Spleen (tissue), 11 donors: ENCODE data around the gene PDZD8. TPM values are rescaled to one million over a fixed set of nuclear protein-coding genes. Genes with fewer than 3 reads are reported as not detected.

Experiments
- DNase-seq: peaks from one replicate; pipeline ENCODE4 v3.0.0-alpha.2; 2020
- H3K27ac ChIP-seq, 8 donors: fragments of 200-600 bp; sonication (generic) in 7 of 8; 1 replicate in 4 of 8; 2 replicates in 4 of 8; pipeline versions ENCODE4 v1.5.0 to v1.8.0; 2016 to 2021; ENCODE audit warnings: inconsistent platforms in 4 of 8, mild to moderate bottlenecking in 4 of 8, moderate library complexity in 1 of 8
- H3K27me3 ChIP-seq, 7 donors: fragments of 200-600 bp; sonication (generic) in 6 of 7; replicated peaks in 1 of 7; 1 replicate in 4 of 7; 2 replicates in 3 of 7; pipeline versions ENCODE4 v1.5.0 to v1.8.0; 2016 to 2021; ENCODE audit warnings: inconsistent platforms in 3 of 7, mild to moderate bottlenecking in 1 of 7
- H3K36me3 ChIP-seq, 6 donors: fragments of 200-600 bp; sonication (generic) in 5 of 6; 1 replicate in 4 of 6; 2 replicates in 2 of 6; pipeline versions ENCODE4 v1.5.0 to v1.8.0; 2016 to 2021; ENCODE audit warnings: inconsistent platforms in 2 of 6
- H3K4me1 ChIP-seq, 6 donors: fragments of 200-600 bp; sonication (generic) in 5 of 6; 1 replicate in 3 of 6; 2 replicates in 3 of 6; pipeline versions ENCODE4 v1.5.0 to v1.8.0; 2016 to 2021; ENCODE audit warnings: inconsistent platforms in 3 of 6
- H3K4me3 ChIP-seq, 8 donors: fragments of 200-600 bp; sonication (generic) in 7 of 8; 1 replicate in 4 of 8; 2 replicates in 4 of 8; pipeline versions ENCODE4 v1.5.0 to v1.8.0; 2016 to 2021; ENCODE audit warnings: inconsistent platforms in 4 of 8, mild to moderate bottlenecking in 4 of 8, moderate library complexity in 2 of 8
- H3K9me3 ChIP-seq, 8 donors: fragments of 200-600 bp; sonication (generic) in 7 of 8; 1 replicate in 4 of 8; 2 replicates in 4 of 8; pipeline versions ENCODE4 v1.5.0 to v1.8.0; 2016 to 2021; ENCODE audit warnings: inconsistent platforms in 4 of 8
- CTCF ChIP-seq, 11 experiments: fragments of 200-600 bp in 7 of 11; fragments of 450-650 bp in 4 of 11; sonication (generic) in 4 of 11; IDR thresholded peaks in 8 of 11; conservative IDR thresholded peaks in 3 of 11; 1 replicate in 7 of 11; 2 replicates in 4 of 11; pipeline versions ENCODE4 v1.4.0 to v1.8.0; 2016 to 2021; ENCODE audit warnings: antibody characterized with exemption in 11 of 11, inconsistent platforms in 4 of 11, mild to moderate bottlenecking in 1 of 11
- POLR2A ChIP-seq, 3 donors: fragments of 450-650 bp; IDR thresholded peaks; one replicate each; pipeline ENCODE4 v1.5.1; 2017; ENCODE audit warnings: antibody characterized with exemption in 3 of 3, mild to moderate bottlenecking in 1 of 3
- POLR2AphosphoS5 ChIP-seq, 3 donors: sonication (generic); formaldehyde crosslinking; IDR thresholded peaks; one replicate each; pipeline ENCODE4 v1.5.1; 2017; ENCODE audit warnings: antibody characterized with exemption in 3 of 3
- WGBS, 5 donors: extraction: QIAGEN DNeasy Blood & Tissue Kit in 3 of 5; methylation state at CpG; one replicate each; pipeline versions ENCODE4 v1.1.5 to v1.1.7; 2013 to 2018; 5-methylcytosine and 5-hydroxymethylcytosine counted together
- intact Hi-C: fragments of 100-400 bp; cut with DNase I; formaldehyde crosslinking; loops from one replicate; pipeline ENCODE4 v1.15.0; 2023; ENCODE audit warnings: low total_unique reads
- polyA plus RNA-seq, 3 donors: library from polyadenylated mRNA; stranded (reverse); fragments of 200-250 nt; gene quantifications; one replicate each; pipeline ENCODE4 v1.2.1, GENCODE V29; 2013
- total RNA-seq, 7 donors: library from RNA; depleted of rRNA in 3 of 7; stranded (reverse); fragments of >200 nt in 3 of 7; fragmentation: NEBNext Ultra II Directional in 4 of 7; extraction: Animal tissue kit (Norgen Biotek cat#: 25700) in 4 of 7; gene quantifications; one replicate each; pipeline versions ENCODE4 v1.1.0 to v1.2.1, GENCODE V29; 2016 to 2021
- donor health status: healthy with polysubstance abuse.
- donor health status: DM: no; HTN: no; CAD: no; lungs with moderate emphysema.
- donor health status: DM: no; HTN: no; CAD: no.
- donor health status: Bipolar disorder and iron deficiency.
- donor health status: healthy.
- donor health status: DM: no; HTN: no; CAD: no.
- donor health status: DM: yes; HTN: yes; CAD: no.

Gene PDZD8
- total and polyA plus RNA-seq, 10 donors: 0.91 to 119 (median 26.5) TPM

- DNase-seq: no peak
- Histone ChIP-seq H3K9me3 (peaks cover 0 to 38% (median 22%) of the 10 kb centered on the region in 8 donors), H3K27ac (no peak overlapping the region), H3K27me3 (no peaks in the 10 kb centered on the region), H3K4me3 (no peak overlapping the region), H3K4me1 (no peaks in the 10 kb centered on the region), H3K36me3 (peaks cover 0 to 33% (median 0%) of the 10 kb centered on the region in 6 donors)
- TF ChIP-seq POLR2A (IDR thresholded peaks at IDR 0.05) (no peak), CTCF (IDR thresholded peaks at IDR 0.05 in 8 of 11, conservative IDR thresholded peaks at IDR 0.05 in 3 of 11) (no peak), POLR2AphosphoS5 (IDR thresholded peaks at IDR 0.05) (no peak)
- intact Hi-C loops: no loop called here
- WGBS, 5 donors: 94 to 100% (median 100%) methylated on average over 1 of the region's 1 CpG
Measured at GRCh38 chr10:117300671-117301070, 74.6 kb downstream of the PDZD8 start.

GRCh38 chr10:117299435-117299834, 75.8 kb downstream of the PDZD8 start:
- Histone ChIP-seq H3K27me3 (no peaks in the 10 kb centered on the region), H3K9me3 (peaks cover 0 to 38% (median 21%) of the 10 kb centered on the region in 8 donors), H3K4me1 (no peaks in the 10 kb centered on the region), H3K4me3 (no peak overlapping the region), H3K27ac (no peak overlapping the region), H3K36me3 (peaks cover 0 to 27% (median 0%) of the 10 kb centered on the region in 6 donors)
- DNase-seq: no peak
- intact Hi-C loops: no loop called here
- TF ChIP-seq POLR2AphosphoS5 (IDR thresholded peaks at IDR 0.05): no peak

- H3K4me3 ChIP-seq: no peak overlapping the region
- no peak overlapping the region for H3K27ac ChIP-seq
- H3K36me3 ChIP-seq: peaks cover 0 to 17% (median 0%) of the 10 kb centered on the region in 6 donors
- TF ChIP-seq POLR2AphosphoS5 (IDR thresholded peaks at IDR 0.05): no peak
- TF ChIP-seq POLR2A (IDR thresholded peaks at IDR 0.05): no peak
- TF ChIP-seq CTCF (IDR thresholded peaks at IDR 0.05 in 8 of 11, conservative IDR thresholded peaks at IDR 0.05 in 3 of 11): no peak
- intact Hi-C loops: no loop called here
- H3K9me3 ChIP-seq: peaks cover 0 to 29% (median 11%) of the 10 kb centered on the region in 8 donors
- no peaks in the 10 kb centered on the region for H3K4me1 ChIP-seq
- DNase-seq: no peak
- WGBS, 5 donors: 78 to 93% (median 88%) methylated on average over 1 of the region's 1 CpG
- H3K27me3 ChIP-seq: no peaks in the 10 kb centered on the region
Measured at GRCh38 chr10:117298219-117298618, 77.0 kb downstream of the PDZD8 start.

- intact Hi-C loops: no loop called here
- peaks cover 0 to 9% (median 5%) of the 10 kb centered on the region in 8 donors for H3K9me3 ChIP-seq
- H3K27me3 ChIP-seq: no peaks in the 10 kb centered on the region
- H3K4me3 ChIP-seq: no peak overlapping the region
- H3K4me1 ChIP-seq: no peaks in the 10 kb centered on the region
- 96 to 100% (median 97%) methylated on average over 2 of the region's 2 CpGs for WGBS, 5 donors
- DNase-seq: no peak
- TF ChIP-seq CTCF (IDR thresholded peaks at IDR 0.05 in 8 of 11, conservative IDR thresholded peaks at IDR 0.05 in 3 of 11) (no peak), POLR2A (IDR thresholded peaks at IDR 0.05) (no peak), POLR2AphosphoS5 (IDR thresholded peaks at IDR 0.05) (no peak)
- H3K27ac ChIP-seq: no peak overlapping the region
- H3K36me3 ChIP-seq: peaks cover 0 to 18% (median 3%) of the 10 kb centered on the region in 6 donors
Measured at GRCh38 chr10:117294735-117295134, 80.5 kb downstream of the PDZD8 start.
